NT2/D1 (cell line): ENCODE data around the gene NACC2.

Source experiments
- SUZ12 ChIP-seq: IDR thresholded peaks from 2 replicates; pipeline ENCODE4 v1.6.1; 2011; ENCODE audit not compliant: insufficient read length, insufficient read depth; ENCODE audit errors: extremely low read depth
- ZNF274 ChIP-seq: IDR thresholded peaks from 2 replicates; pipeline ENCODE4 v1.6.1; 2011; ENCODE audit warnings: mild to moderate bottlenecking, low read depth, low read length

DNA sequence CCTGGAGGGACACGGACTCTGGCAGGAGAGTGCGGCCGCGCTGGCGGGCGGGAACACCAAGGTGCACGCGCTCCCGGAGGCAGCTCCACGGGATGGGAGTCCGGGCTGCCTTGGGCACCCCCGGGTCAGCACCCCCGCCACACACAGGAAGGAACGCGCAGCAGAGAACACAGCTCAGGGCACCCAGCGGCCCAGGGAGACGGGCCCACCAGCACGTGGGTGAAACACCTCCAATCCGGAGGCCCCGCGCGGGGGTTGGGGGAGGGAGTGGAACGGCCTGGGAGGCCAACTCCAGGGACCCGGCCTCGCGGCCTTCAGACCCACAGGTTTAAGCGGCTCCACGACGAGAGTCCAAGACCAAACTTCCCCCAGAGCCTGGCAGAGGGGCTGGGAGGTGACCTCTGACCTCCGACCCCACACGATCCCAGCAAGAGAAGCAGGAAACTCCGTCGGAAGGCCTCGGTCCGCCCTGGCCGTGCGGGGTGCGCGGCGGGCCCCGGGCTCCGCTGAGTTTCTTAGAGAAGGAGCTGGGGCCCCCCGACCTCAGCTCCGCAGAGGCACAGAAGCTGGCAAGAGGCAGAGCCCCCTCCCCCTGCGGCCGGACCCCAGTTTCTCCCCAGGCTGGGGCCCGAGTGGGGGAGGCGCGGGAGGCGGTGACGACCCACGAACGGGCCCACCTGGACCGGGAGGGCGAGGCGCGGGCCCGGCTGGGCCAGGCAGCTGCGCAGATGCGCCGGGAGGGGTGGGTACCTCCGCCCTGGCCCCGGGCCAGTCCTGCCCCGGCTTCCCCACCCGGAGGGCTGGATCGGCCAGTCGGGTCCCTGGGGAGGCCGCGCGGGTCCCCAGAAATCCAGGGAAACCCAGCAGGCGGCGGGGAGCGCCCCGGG is 851 bp downstream of the NACC2 start:
- TF ChIP-seq ZNF274 (no peak), SUZ12 (no peak)
